ENCODE results near the gene KIRREL2. TPM values are rescaled to one million over a fixed set of nuclear protein-coding genes. Genes with fewer than 3 reads are reported as not detected.

Gene KIRREL2
- total RNA-seq, 1 experiment from 2014 or later: not detected

GRCh38 chr19:35842666-35843272 is 13.9 kb upstream of the KIRREL2 start:
- H3K4me1 ChIP-seq (ENCODE audit: insufficient read depth, low read length): no peaks in the 10 kb centered on the region
- H3K9me3 ChIP-seq (ENCODE audit: low read length): no peaks in the 10 kb centered on the region
- H4K20me1 ChIP-seq (ENCODE audit: low read length): no peaks in the 10 kb centered on the region
- H3F3A ChIP-seq (ENCODE audit: low read length, unreplicated experiment): no peaks in the 10 kb centered on the region
- H3K4me2 ChIP-seq (ENCODE audit: low read length): no peak overlapping the region
- BruUV-seq (replicated peaks): no TSS peak
- no peaks in the 10 kb centered on the region for H3K79me2 ChIP-seq (ENCODE audit: low read length)
- TF ChIP-seq CTCF (conservative IDR thresholded peaks at IDR 0.05; ENCODE audit: low read depth, low read length) (no peak), EZH2 (IDR thresholded peaks at IDR 0.05; ENCODE audit: low read length, unreplicated experiment) (no peak), EZH2phosphoT487 (IDR thresholded peaks at IDR 0.05; ENCODE audit: borderline replicate concordance, low read length) (no peak)
- ATAC-seq (no peak), DNase-seq (no peak)
- H3K9ac ChIP-seq (ENCODE audit: low read length): no peak overlapping the region
- H2AFZ ChIP-seq (ENCODE audit: low read length): no peak overlapping the region
- H3K27me3 ChIP-seq (ENCODE audit: low read length): no peaks in the 10 kb centered on the region
- no peaks in the 10 kb centered on the region for H3K9me2 ChIP-seq (replicated peaks; ENCODE audit: low read length)
- H3K27ac ChIP-seq (ENCODE audit: low read length): no peak overlapping the region
- H3K4me3 ChIP-seq (ENCODE audit: low read length): no peak overlapping the region
- ChIA-PET CTCF (no interaction called here), POLR2A (ENCODE audit: unreplicated experiment) (no interaction called here)
- no peaks in the 10 kb centered on the region for H3K36me3 ChIP-seq (ENCODE audit: low read depth, low read length)
- intact Hi-C loops (cut with micrococcal nuclease): no loop called here

- POLR2A ChIA-PET (ENCODE audit: unreplicated experiment): no interaction called here
- no TSS peak for BruUV-seq (replicated peaks)
- Histone ChIP-seq H3K79me2 (ENCODE audit: low read length) (no peaks in the 10 kb centered on the region), H2AFZ (ENCODE audit: low read length) (no peak overlapping the region), H3K4me1 (ENCODE audit: insufficient read depth, low read length) (no peaks in the 10 kb centered on the region), H3K4me3 (ENCODE audit: low read length) (no peak overlapping the region), H3K9me2 (replicated peaks; ENCODE audit: low read length) (no peaks in the 10 kb centered on the region), H3F3A (ENCODE audit: low read length, unreplicated experiment) (no peaks in the 10 kb centered on the region), H3K27ac (ENCODE audit: low read length) (no peak overlapping the region), H3K27me3 (ENCODE audit: low read length) (no peaks in the 10 kb centered on the region), H4K20me1 (ENCODE audit: low read length) (no peaks in the 10 kb centered on the region), H3K9me3 (ENCODE audit: low read length) (no peaks in the 10 kb centered on the region), H3K4me2 (ENCODE audit: low read length) (no peak overlapping the region), H3K9ac (ENCODE audit: low read length) (no peak overlapping the region), H3K36me3 (ENCODE audit: low read depth, low read length) (no peaks in the 10 kb centered on the region)
- intact Hi-C loops (cut with micrococcal nuclease): no loop called here
- CTCF ChIA-PET: no interaction called here
- ATAC-seq (no peak), DNase-seq (no peak)
- TF ChIP-seq EZH2 (IDR thresholded peaks at IDR 0.05; ENCODE audit: low read length, unreplicated experiment) (no peak), CTCF (conservative IDR thresholded peaks at IDR 0.05; ENCODE audit: low read depth, low read length) (no peak), EZH2phosphoT487 (IDR thresholded peaks at IDR 0.05; ENCODE audit: borderline replicate concordance, low read length) (no peak)
Measured at GRCh38 chr19:35843676-35844481, 12.8 kb upstream of the KIRREL2 start.

All from PC-3 (cell line).